ENCODE measurements around the gene PTPRJ. TPM values are rescaled to one million over a fixed set of nuclear protein-coding genes. Genes with fewer than 3 reads are reported as not detected.

The PTPRJ gene
- total and polyA plus RNA-seq, 2 of the 4 experiments (the other 2 are of a cell fraction) = 5.6 to 14.9 TPM

GRCh38 chr11:47943721-47944586 is 36.4 kb upstream of the PTPRJ start:
- H4K8ac ChIP-seq (ENCODE audit: low read depth in 2 of 2, low read length in 2 of 2) = peak overlapping the region; percentile 54 to 73; a peak in 2 of 4 replicates
- ChIA-PET CTCF (no interaction called here), POLR2A (ENCODE audit: unreplicated experiment) (no interaction called here)
- no peak for ATAC-seq (ENCODE audit: low read depth)
- H2AFZ ChIP-seq (replicated peaks; ENCODE audit: low read length, poor library complexity) = no peak overlapping the region
- H3K56ac ChIP-seq (ENCODE audit: extremely low read depth, insufficient read depth, low read length) = no peak overlapping the region
- peak overlapping the region; percentile 92; the same call in 2 of the 3 replicates for H2BK15ac ChIP-seq (ENCODE audit: low read depth, low read length)
- H3K9me1 ChIP-seq (ENCODE audit: insufficient read depth, low read length) = peaks cover 8% of the 10 kb centered on the region
- peaks cover 10% of the 10 kb centered on the region for H3K4me1 ChIP-seq (ENCODE audit: control insufficient read depth, insufficient read depth, low read length)
- H3K4ac ChIP-seq (ENCODE audit: low read depth, low read length) = peak overlapping the region; percentile 57
- no peak overlapping the region for H3K27ac ChIP-seq (ENCODE audit: insufficient read depth, low read length)
- H2AK9ac ChIP-seq (replicated peaks; ENCODE audit: low read depth, low read length, poor library complexity) = no peak overlapping the region
- BruUV-seq (replicated peaks) = no TSS peak
- no peaks in the 10 kb centered on the region for H3K27me3 ChIP-seq (ENCODE audit: control insufficient read depth, insufficient read depth, low read length)
- DNase-seq = no peak
- no peak overlapping the region for H2BK5ac ChIP-seq (ENCODE audit: low read depth, low read length, poor library complexity, severe bottlenecking)
- no peak overlapping the region for H3K23ac ChIP-seq (ENCODE audit: low read depth, low read length)
- peaks cover 0 to under 1% of the 10 kb centered on the region in 2 experiments; a peak in 1 of 4 replicates for H3K79me1 ChIP-seq (ENCODE audit: low read depth in 1 of 2, low read length in 2 of 2)
- H3K36me3 ChIP-seq (ENCODE audit: control insufficient read depth, insufficient read depth, low read length) = no peaks in the 10 kb centered on the region
- TF ChIP-seq SMC3 (IDR thresholded peaks at IDR 0.05; ENCODE audit: low read depth, low read length) (no peak), RCOR1 (IDR thresholded peaks at IDR 0.05; ENCODE audit: insufficient replicate concordance, low read length) (no peak), MAFK (IDR thresholded peaks at IDR 0.05; ENCODE audit: low read depth, low read length) (no peak), USF2 (IDR thresholded peaks at IDR 0.05; ENCODE audit: low read depth, low read length) (no peak), MAZ (IDR thresholded peaks at IDR 0.05; ENCODE audit: borderline replicate concordance, low read depth, low read length) (no peak), MXI1 (IDR thresholded peaks at IDR 0.05; ENCODE audit: borderline replicate concordance, low read depth, low read length) (no peak), CHD1 (IDR thresholded peaks at IDR 0.05; ENCODE audit: low read depth, low read length) (no peak)
- dilution Hi-C loops (cut with HindIII; ENCODE audit: low sequenced_read_pairs, unreplicated experiment) (no loop called here), intact Hi-C loops (cut with micrococcal nuclease) (no loop called here), in situ Hi-C loops (cut with MboI; ENCODE audit: low sequenced_read_pairs) (no loop called here)
- no peak overlapping the region for H4K5ac ChIP-seq (ENCODE audit: low read depth, low read length)
- H2BK120ac ChIP-seq (ENCODE audit: low read depth, low read length) = peak overlapping the region; percentile 62
- peaks cover 3% of the 10 kb centered on the region; the same call in 1 of the 2 replicates for H4K20me1 ChIP-seq (ENCODE audit: insufficient read depth, low read length)
- no peaks in the 10 kb centered on the region for H3K9me3 ChIP-seq (ENCODE audit: control insufficient read depth, insufficient read depth, low read length)
- no peak overlapping the region for H3K4me3 ChIP-seq (ENCODE audit: insufficient read depth, low read depth, low read length)
- H4K91ac ChIP-seq (ENCODE audit: insufficient read depth, low read depth, low read length) = peak overlapping the region; percentile 68
- peak overlapping the region; percentile 33; the same call in 1 of the 2 replicates for H3K18ac ChIP-seq (ENCODE audit: low read depth, low read length)
- peak overlapping the region; percentile 25; the same call in 1 of the 2 replicates for H2AK5ac ChIP-seq (ENCODE audit: low read depth, low read length)
- no peak overlapping the region for H3K4me2 ChIP-seq (ENCODE audit: low read depth, low read length)
- WGBS, 2 experiments (ENCODE audit: extremely low coverage in 2 of 2, insufficient read length in 1 of 2) = 64% methylated on average over 5 of the region's 15 CpGs; no CpG with 5 or more reads in 1 of the 2 experiments
- peak overlapping the region; percentile 18; the same call in 1 of the 2 replicates for H3K14ac ChIP-seq (replicated peaks; ENCODE audit: low read depth, low read length)
- H3K9ac ChIP-seq (ENCODE audit: low read depth, low read length) = no peak overlapping the region
- H2BK20ac ChIP-seq (ENCODE audit: low read depth, low read length) = peak overlapping the region; percentile 66
